Measurements from ENCODE around the gene SPATA45. TPM values are rescaled to one million over a fixed set of nuclear protein-coding genes. Genes with fewer than 3 reads are reported as not detected.

The SPATA45 gene
- total RNA-seq, 1 experiment from 2014 or later = 0.68 TPM

- H2BK120ac ChIP-seq (ENCODE audit: low read depth, low read length, poor library complexity, severe bottlenecking) = no peak overlapping the region
- no peak overlapping the region for H3K23ac ChIP-seq (ENCODE audit: insufficient read length, low read depth, low read length)
- H3K79me1 ChIP-seq (ENCODE audit: insufficient read depth, low read depth, low read length, poor library complexity, severe bottlenecking) = peaks cover 3% of the 10 kb centered on the region
- no peak overlapping the region for H4K91ac ChIP-seq (ENCODE audit: insufficient read length, low read depth, low read length)
- H4K5ac ChIP-seq (ENCODE audit: insufficient read length, low read depth, low read length) = no peak overlapping the region
- no peak overlapping the region for H3K9ac ChIP-seq (ENCODE audit: extremely low read depth, insufficient read length, low read length)
- H3K56ac ChIP-seq (ENCODE audit: insufficient read length, low read depth, low read length) = no peak overlapping the region
- H2BK15ac ChIP-seq (ENCODE audit: low read depth, low read length) = no peak overlapping the region
- no peak overlapping the region for H3T11ph ChIP-seq (ENCODE audit: low read length)
- H3K14ac ChIP-seq (ENCODE audit: insufficient read depth, low read length) = no peak overlapping the region
- peaks cover 1% of the 10 kb centered on the region; the same call in 1 of the 2 replicates for H3K4me1 ChIP-seq (ENCODE audit: insufficient read depth, low read length)
- H3K4ac ChIP-seq (ENCODE audit: low read depth, low read length) = no peak overlapping the region
- no peak overlapping the region for H2AK5ac ChIP-seq (ENCODE audit: insufficient read length, low read length)
- H3K4me2 ChIP-seq (ENCODE audit: insufficient read depth, insufficient read length, low read length) = no peak overlapping the region
- TF ChIP-seq CTCF (conservative IDR thresholded peaks at IDR 0.05) = no peak
- Mint-ChIP-seq H3K36me3 (ENCODE audit: insufficient read depth in 1 of 3, low read depth in 3 of 3) (peaks cover 52 to 66% (median 59%) of the 10 kb centered on the region in 3 experiments; a peak in 6 of 7 replicates), H3K27me3 (ENCODE audit: low read depth) (no peaks in the 10 kb centered on the region), H3K4me1 (peaks cover 14% of the 10 kb centered on the region in 2 experiments), H3K9me3 (no peaks in the 10 kb centered on the region), H3K4me3 (no peak overlapping the region), H3K27ac (no peak overlapping the region)
- no peak overlapping the region for H2BK20ac ChIP-seq (ENCODE audit: low read depth, low read length, poor library complexity, severe bottlenecking)
- H3K23me2 ChIP-seq (ENCODE audit: insufficient read length, low read depth, low read length, poor library complexity, severe bottlenecking) = no peaks in the 10 kb centered on the region
- H3K9me3 ChIP-seq (ENCODE audit: control insufficient read depth, low read depth, low read length) = no peaks in the 10 kb centered on the region
- no peak overlapping the region for H2BK5ac ChIP-seq (ENCODE audit: insufficient read length, low read length)
- no peak overlapping the region for H4K8ac ChIP-seq (replicated peaks; ENCODE audit: insufficient read length, low read depth, low read length)
- H4K20me1 ChIP-seq (ENCODE audit: control insufficient read depth, insufficient read depth, insufficient read length) = no peaks in the 10 kb centered on the region
- H3K18ac ChIP-seq (ENCODE audit: insufficient read length, low read depth, low read length) = no peak overlapping the region
- peaks cover 18% of the 10 kb centered on the region; the same call in 1 of the 2 replicates for H3K79me2 ChIP-seq (ENCODE audit: insufficient read depth, low read length)
- H2BK12ac ChIP-seq (ENCODE audit: insufficient read length, low read depth, low read length) = no peak overlapping the region
- no peak overlapping the region for H3K27ac ChIP-seq (ENCODE audit: insufficient read length, low read depth, low read length)
- H2AFZ ChIP-seq (ENCODE audit: low read length) = no peak overlapping the region
- no peaks in the 10 kb centered on the region for H3K27me3 ChIP-seq (ENCODE audit: insufficient read depth, low read length)
- no CpG with 5 or more reads among the region's 1 CpG for WGBS (ENCODE audit: extremely low coverage, insufficient read length, low lambda C conversion rate)
- no peak for DNase-seq
These were observed 19.7 kb upstream of the SPATA45 start for GRCh38 chr1:212867192-212867591.
